Activated CD8-positive, alpha-beta memory T cell treated with anti-CD3 and anti-CD28 coated beads, Interleukin-2, amount 50 U/mL, for 1 hour (primary cell): ENCODE results near the gene TLR8.

Source experiments
- DNase-seq: peaks from one replicate; pipeline ENCODE4 v3.0.0-alpha.2; 2020; ENCODE audit errors: extremely low read depth

Gene TLR8

DNA sequence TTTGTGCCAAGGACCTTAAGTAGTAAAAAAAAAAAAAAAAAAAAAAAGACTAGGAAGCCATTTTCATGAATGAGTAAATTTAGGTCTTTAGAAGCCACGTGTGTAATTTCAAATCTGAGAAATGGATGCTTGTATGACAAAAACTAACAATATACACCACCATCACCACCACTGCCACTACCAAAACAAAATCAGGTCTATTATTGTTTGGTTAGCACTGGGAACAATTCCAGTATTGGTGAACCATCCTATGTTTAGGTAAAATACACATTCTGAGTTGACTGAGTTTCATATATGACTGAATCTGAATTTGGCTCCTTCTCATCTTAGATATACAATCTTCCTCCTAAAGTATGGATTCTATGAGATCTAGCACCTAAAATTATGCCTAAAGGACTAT, 59.7 kb downstream of the TLR8 start:
- no peak for DNase-seq

DNA sequence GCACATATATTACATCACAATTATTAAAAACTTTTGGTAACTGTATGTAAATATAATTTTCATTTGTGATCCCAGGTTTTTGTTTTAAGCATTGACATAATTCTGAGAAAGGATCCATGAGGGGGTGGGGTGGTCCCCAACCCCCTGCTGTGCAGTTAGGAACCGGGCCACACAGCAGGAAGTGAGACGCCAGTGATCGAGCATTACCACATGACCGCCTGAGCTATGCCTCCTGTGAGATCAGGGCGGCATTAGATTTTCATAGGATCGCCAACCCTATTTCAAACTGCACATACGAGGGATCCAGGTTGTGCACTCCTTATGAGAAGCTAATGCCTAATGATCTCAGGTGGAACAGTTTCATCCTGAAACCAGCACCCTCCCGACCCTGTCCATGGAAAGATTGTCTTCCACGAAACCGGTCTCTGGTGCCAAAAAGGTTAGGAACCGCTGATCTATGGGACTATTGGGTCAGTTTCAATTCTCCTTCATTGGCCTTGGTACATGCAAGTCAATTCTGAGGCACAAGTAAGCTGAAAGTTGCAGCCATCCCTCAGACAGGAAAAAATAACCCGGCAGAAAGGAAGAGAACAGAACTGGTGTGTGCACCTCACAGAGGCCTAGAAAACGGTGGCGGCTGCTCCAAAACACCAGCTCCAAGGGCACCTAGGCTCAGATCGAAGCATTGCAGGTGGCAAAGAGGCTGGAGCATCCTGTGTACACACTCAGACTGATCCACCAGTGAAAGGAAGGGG, 61.5 kb downstream of the TLR8 start:
- DNase-seq = no peak

DNA sequence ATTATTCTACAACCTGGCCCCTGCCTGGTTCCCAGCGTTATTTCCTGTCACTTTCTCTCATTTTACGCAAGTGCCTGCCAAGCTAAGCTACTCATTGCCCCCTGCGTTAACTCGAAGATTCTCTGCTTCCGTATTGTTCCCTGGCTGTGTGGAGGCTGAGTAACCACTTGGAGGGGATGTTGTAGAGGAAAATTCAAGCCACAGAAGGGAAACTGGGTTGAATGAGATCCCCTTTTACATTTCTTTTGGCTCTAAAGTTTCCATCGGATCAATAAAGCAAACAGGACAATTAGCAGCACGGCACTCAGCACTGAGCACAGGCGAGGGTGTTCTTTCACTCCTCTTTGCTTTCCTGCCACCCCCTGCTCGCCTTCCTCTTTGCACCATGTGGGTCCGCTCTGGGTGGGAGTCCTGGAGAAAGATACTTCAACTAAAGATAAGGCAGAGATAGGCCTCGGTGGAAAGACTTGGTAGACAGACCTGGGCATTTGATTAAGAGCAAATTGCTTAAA, 64.3 kb downstream of the TLR8 start:
- no peak for DNase-seq

DNA sequence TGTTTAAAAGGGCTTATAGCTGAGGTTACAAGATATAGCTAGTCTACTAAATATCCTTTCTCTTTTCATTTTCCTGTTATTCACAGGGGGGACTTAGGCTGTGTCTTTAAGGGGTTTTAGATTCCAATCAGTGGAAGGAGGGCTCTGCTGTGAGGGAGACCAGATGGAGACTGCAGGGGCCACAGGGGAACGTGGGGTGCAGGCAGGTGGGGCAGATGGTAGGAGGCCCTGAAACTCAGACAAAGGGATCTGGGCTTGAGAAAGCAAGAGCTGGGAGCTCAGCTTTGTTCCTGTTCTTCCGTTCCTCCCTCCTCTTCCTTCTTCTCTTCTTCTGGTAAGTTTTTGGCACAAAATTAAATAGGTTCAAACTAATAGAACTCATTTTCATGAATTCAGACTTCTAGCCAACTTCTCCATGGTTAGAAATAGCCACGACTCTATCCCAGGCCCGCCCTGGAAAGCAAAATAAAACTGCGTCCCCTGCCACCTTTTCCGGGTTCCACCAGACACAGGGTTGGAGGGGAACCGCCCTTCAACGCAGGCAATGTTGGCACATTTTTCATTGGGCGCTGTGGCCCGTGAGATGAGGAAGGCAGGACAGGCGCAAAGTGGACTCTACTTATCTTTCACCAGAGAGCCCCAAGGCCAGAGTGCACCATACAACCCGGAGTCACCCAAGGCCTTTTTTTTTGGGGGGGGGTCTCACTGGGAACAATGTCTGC, 65.0 kb downstream of the TLR8 start:
- DNase-seq = no peak

DNA sequence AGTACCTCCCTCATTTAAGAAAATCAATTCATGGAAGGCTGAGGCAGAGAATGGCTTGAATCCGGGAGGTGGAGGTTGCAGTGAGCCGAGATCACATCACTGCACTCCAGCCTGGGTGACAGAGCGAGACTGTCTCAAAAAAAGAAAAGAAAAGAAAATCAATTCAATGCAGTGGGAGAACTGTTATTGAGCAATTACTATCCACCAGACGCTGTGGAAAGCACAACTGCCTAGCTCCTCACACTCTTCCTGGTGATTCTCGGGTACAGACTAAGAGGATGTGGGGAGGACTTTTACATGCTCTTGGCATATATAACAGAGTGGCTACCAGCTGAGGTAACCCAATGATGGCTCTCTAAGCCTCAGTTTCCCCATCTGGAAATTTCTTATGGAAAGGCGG, 65.8 kb downstream of the TLR8 start:
- DNase-seq = no peak
